ENCODE results near the gene DIP2C.

Gene DIP2C

DNA sequence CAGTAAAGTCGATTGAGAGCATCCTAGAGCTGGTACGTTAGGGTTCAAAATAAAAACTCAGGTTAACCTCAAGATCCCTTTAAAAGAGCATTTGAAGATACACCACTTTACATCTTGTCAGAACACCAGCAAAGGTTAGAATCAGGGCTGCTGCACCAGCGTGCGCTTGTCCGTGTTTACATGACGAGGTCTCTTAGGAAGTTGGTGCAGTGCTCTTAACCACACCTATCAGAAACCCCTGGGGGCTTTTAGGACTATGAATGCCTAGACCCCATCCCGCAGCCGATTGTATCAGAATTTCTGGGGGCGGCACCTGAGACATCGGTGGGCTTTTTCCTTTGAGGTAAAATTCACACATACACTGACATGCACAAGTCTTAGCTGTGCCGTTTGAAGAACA, 456.6 kb downstream of the DIP2C start:
- FAIRE-seq (no peak), DNase-seq (ENCODE audit: insufficient read length) (no peak)
- no peak for TF ChIP-seq POLR2AphosphoS5 (IDR thresholded peaks at IDR 0.05; ENCODE audit: low read depth, low read length)
- no peak for TF ChIP-seq TAF1 (IDR thresholded peaks at IDR 0.05; ENCODE audit: borderline replicate concordance, low read depth, low read length)
- no peak for TF ChIP-seq POLR2A (IDR thresholded peaks at IDR 0.05; ENCODE audit: low read depth, low read length)

DNA sequence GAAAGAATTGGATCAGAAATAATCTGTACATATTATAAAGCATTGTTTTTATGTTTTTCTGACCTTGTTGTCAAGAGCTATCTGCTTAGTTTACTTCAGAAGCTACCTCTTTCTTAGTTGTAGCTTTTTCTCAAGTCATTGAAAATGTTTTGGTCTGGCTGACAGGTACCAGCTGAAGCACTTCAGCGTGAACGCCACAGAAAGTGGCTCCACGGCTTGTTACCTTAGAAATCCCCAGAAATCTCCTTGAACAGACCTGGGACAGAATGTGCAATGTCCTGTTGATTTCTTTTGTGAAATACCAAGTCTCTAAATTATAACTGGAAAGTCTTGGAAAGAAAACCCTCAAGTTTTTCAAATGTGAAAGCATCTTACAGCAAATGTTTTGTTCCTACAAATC, 457.4 kb downstream of the DIP2C start:
- no peak for FAIRE-seq
- DNase-seq (ENCODE audit: insufficient read length), result no peak
- TF ChIP-seq POLR2A (IDR thresholded peaks at IDR 0.05; ENCODE audit: low read depth, low read length), result no peak
- TF ChIP-seq TAF1 (IDR thresholded peaks at IDR 0.05; ENCODE audit: borderline replicate concordance, low read depth, low read length), result no peak
- TF ChIP-seq POLR2AphosphoS5 (IDR thresholded peaks at IDR 0.05; ENCODE audit: low read depth, low read length), result no peak

DNA sequence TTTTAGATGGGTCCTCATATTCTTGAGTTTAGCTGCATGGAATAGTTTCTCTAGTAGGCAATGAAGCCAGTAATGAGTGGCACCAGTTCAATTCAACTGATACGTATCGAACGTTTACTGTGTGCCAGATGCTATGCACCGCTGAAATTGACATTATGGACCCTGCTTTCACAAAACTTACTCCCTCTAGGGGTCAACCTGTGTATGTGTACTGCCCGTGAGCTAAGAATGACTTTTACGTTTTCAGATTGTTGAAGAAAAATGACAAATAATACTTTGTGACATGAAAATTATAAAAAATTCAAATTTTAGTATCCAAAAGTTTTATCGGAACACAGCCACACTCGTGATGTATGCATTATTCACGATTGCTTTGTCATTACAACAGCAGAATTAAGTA, 458.7 kb downstream of the DIP2C start:
- no peak for FAIRE-seq
- DNase-seq (ENCODE audit: insufficient read length), result no peak
- TF ChIP-seq POLR2AphosphoS5 (IDR thresholded peaks at IDR 0.05; ENCODE audit: low read depth, low read length) (no peak), POLR2A (IDR thresholded peaks at IDR 0.05; ENCODE audit: low read depth, low read length) (no peak), TAF1 (IDR thresholded peaks at IDR 0.05; ENCODE audit: borderline replicate concordance, low read depth, low read length) (no peak)

DNA sequence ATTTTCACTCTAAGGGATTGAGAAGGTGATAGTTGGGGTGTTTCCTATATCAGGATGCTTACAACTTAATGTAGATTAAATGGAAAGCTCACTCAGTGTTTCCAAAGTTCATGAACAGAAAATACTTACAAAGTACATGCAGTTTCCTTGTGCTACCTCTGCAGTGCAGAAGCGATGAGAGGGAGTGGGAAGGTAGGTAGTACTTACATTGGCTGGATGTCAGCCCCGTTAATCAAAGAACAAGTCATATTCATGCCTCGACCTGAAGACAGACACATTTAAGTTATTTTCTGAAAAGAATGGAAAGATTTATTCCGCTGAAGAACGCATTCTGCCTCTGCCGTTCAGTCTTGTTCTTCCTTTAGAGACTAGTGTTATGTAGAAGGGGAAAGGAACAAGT, 461.1 kb downstream of the DIP2C start:
- TF ChIP-seq POLR2AphosphoS5 (IDR thresholded peaks at IDR 0.05; ENCODE audit: low read depth, low read length) (no peak), POLR2A (IDR thresholded peaks at IDR 0.05; ENCODE audit: low read depth, low read length) (no peak), TAF1 (IDR thresholded peaks at IDR 0.05; ENCODE audit: borderline replicate concordance, low read depth, low read length) (no peak)
- DNase-seq (ENCODE audit: insufficient read length) (no peak), FAIRE-seq (no peak)

DNA sequence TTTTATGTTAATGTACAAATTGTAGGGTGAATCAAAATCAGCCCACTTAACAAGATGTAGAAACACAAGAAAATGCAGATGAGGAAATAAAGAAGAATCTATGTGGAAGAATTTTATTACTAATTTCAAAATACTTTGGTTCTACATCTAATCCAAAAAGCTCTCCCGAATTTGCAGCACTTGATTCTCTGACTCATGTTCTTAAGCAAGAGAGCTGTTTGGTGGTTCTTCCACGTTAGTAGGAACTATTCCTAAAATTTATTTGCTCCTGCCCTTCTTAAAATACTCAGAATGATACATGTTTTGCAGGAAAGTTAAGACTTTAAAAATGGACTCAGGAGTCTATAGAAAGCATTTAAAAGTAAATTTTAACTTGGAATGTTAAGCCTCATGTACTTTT, 462.5 kb downstream of the DIP2C start:
- TF ChIP-seq TAF1 (IDR thresholded peaks at IDR 0.05; ENCODE audit: borderline replicate concordance, low read depth, low read length) (no peak), POLR2AphosphoS5 (IDR thresholded peaks at IDR 0.05; ENCODE audit: low read depth, low read length) (no peak), POLR2A (IDR thresholded peaks at IDR 0.05; ENCODE audit: low read depth, low read length) (no peak)
- FAIRE-seq, result no peak

DNA sequence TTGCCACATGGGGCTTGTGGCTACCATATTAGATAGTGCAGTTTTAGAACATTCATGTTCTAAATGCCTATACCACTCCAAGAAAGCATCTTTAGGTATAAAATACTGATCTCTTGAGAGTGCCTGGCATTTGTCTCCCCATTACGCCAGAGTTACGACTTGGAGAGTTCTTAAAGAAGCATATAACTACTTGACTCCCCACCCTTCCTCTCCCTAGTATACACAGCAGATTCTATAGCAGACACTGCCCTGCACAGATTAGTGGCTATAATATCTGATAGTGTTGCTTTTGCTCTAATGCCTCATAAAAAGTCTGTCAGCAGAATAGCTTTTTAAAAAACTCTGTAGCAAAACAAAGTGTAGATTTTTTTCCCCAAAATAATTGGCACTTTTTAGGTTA, 463.4 kb downstream of the DIP2C start:
- TF ChIP-seq POLR2A (IDR thresholded peaks at IDR 0.05; ENCODE audit: low read depth, low read length) (no peak), TAF1 (IDR thresholded peaks at IDR 0.05; ENCODE audit: borderline replicate concordance, low read depth, low read length) (no peak), POLR2AphosphoS5 (IDR thresholded peaks at IDR 0.05; ENCODE audit: low read depth, low read length) (no peak)
- FAIRE-seq (no peak), DNase-seq (ENCODE audit: insufficient read length) (no peak)

More for the DNA sequence above, 462.5 kb downstream of the DIP2C start:
- DNase-seq (ENCODE audit: insufficient read length), result no peak

DNA sequence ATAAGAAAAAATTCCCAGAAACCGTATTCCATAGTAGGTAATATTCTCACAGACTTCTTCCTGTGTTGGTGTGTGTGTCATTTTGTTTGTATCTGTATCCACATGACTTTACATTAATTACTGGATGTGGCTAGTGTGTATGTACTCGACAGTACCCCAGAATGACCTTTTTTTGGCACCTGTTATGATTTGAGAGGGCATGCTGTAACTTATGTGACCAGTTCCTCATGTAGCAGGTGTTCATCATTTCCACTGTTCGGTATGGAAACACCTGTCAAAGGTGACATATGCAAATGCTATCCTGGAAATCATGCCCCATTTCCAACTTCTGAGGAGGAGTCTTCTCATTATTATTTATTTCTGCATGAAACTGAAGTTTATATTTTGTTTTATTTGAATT, 464.9 kb downstream of the DIP2C start:
- TF ChIP-seq POLR2AphosphoS5 (IDR thresholded peaks at IDR 0.05; ENCODE audit: low read depth, low read length) (no peak), TAF1 (IDR thresholded peaks at IDR 0.05; ENCODE audit: borderline replicate concordance, low read depth, low read length) (no peak), POLR2A (IDR thresholded peaks at IDR 0.05; ENCODE audit: low read depth, low read length) (no peak)
- DNase-seq (ENCODE audit: insufficient read length) (no peak), FAIRE-seq (peak; percentile 57)

All from GM12892 (cell line).